GM23338 (cell line): ENCODE results near the gene FLT3.
A peak's percentile ranks its signal among the peaks of the same experiment; 100 is the strongest.

Experiments
- CREB1 ChIP-seq: fragments of 250-450 bp; sonication (Bioruptor Pico); IDR thresholded peaks from 2 replicates; pipeline ENCODE4 v1.5.0; 2020; ENCODE audit warnings: low read depth, mild to moderate bottlenecking, moderate library complexity
- EZH2 ChIP-seq: fragments of 200-600 bp; sonication (generic); IDR thresholded peaks from one replicate; pipeline ENCODE4 v1.8.0; 2017; ENCODE audit warnings: antibody characterized with exemption, mild to moderate bottlenecking, low read depth; ENCODE audit not compliant: unreplicated experiment
- JUNB ChIP-seq: IDR thresholded peaks from one replicate; pipeline ENCODE4 v1.6.1; 2016; ENCODE audit warnings: antibody characterized with exemption; ENCODE audit not compliant: unreplicated experiment
- POLR2AphosphoS5 ChIP-seq: IDR thresholded peaks from 2 replicates; pipeline ENCODE4 v1.6.1; 2016; ENCODE audit warnings: antibody characterized with exemption, low read depth
- ZNF114 ChIP-seq: fragments of 250-450 bp; sonication (Bioruptor Pico); IDR thresholded peaks from 2 replicates; pipeline ENCODE4 v1.5.0; 2020; ENCODE audit warnings: mild to moderate bottlenecking, moderate library complexity
- ZNF331 ChIP-seq: fragments of 250-450 bp; sonication (Bioruptor Pico); IDR thresholded peaks from 2 replicates; pipeline ENCODE4 v1.5.0; 2020; ENCODE audit warnings: low read depth, mild to moderate bottlenecking, moderate library complexity
- TF ChIP-seq, protein P1 (sequence below), 2 experiments: fragments of 200-600 bp in 1 of 2; sonication (generic) in 1 of 2; conservative IDR thresholded peaks; 2 replicates each; pipeline versions ENCODE4 v1.5.1 to v1.6.1; 2016 to 2017; ENCODE audit warnings: antibody characterized with exemption in 2 of 2, low read depth in 2 of 2, mild to moderate bottlenecking in 2 of 2, moderate library complexity in 1 of 2
- TF ChIP-seq, protein P2 (sequence below): IDR thresholded peaks from one replicate; pipeline ENCODE4 v1.6.1; 2018; ENCODE audit warnings: antibody characterized with exemption; ENCODE audit not compliant: unreplicated experiment
- TF ChIP-seq, protein P3 (sequence below): IDR thresholded peaks from 2 replicates; pipeline ENCODE4 v1.6.1; 2016; ENCODE audit warnings: antibody characterized with exemption

DNA sequence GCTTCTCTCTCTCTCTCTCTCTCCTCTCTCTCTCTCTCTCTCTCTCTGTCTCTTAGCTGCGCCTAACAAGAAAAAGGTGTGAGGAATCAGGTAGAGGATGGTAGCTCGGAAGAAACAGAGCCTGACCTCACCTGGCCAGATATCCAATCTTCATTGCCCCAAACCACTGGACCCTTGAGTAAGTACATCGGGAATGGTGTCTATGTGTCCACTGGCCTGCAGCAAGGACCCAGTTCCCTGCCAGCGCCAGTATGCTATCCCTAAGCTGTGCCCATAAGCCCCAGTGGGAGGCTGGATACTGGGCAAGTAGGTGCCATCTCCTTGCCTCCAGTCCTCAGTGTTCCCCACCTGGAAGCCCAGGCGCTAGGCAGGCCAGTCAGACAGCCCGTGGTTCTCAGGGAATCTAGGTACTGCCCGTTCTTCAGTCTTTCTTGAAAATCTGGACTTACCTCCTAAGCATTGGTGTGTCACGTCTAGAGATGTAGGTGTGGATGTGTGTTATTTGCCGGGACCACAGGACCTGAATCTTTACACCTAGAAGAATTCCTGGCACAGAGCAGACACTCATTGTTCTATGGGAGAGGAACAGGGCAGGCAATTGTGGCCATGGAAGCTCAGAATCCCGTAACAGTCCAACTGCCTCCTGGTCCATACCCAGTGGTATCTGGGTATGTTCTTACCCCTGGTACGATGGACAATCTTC lies 119.2 kb downstream of the FLT3 start:
- TF ChIP-seq ZNF114 (CRISPR knock-in tag) (no peak), POLR2AphosphoS5 (no peak), ZNF331 (no peak), EZH2 (peak; percentile 86), JUNB (no peak), CREB1 (CRISPR knock-in tag) (no peak)
- TF ChIP-seq, protein P1, sequence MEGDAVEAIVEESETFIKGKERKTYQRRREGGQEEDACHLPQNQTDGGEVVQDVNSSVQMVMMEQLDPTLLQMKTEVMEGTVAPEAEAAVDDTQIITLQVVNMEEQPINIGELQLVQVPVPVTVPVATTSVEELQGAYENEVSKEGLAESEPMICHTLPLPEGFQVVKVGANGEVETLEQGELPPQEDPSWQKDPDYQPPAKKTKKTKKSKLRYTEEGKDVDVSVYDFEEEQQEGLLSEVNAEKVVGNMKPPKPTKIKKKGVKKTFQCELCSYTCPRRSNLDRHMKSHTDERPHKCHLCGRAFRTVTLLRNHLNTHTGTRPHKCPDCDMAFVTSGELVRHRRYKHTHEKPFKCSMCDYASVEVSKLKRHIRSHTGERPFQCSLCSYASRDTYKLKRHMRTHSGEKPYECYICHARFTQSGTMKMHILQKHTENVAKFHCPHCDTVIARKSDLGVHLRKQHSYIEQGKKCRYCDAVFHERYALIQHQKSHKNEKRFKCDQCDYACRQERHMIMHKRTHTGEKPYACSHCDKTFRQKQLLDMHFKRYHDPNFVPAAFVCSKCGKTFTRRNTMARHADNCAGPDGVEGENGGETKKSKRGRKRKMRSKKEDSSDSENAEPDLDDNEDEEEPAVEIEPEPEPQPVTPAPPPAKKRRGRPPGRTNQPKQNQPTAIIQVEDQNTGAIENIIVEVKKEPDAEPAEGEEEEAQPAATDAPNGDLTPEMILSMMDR (conservative IDR thresholded peaks at IDR 0.05; ENCODE audit: low read depth in 2 of 2) = no peak
- TF ChIP-seq, protein P2, sequence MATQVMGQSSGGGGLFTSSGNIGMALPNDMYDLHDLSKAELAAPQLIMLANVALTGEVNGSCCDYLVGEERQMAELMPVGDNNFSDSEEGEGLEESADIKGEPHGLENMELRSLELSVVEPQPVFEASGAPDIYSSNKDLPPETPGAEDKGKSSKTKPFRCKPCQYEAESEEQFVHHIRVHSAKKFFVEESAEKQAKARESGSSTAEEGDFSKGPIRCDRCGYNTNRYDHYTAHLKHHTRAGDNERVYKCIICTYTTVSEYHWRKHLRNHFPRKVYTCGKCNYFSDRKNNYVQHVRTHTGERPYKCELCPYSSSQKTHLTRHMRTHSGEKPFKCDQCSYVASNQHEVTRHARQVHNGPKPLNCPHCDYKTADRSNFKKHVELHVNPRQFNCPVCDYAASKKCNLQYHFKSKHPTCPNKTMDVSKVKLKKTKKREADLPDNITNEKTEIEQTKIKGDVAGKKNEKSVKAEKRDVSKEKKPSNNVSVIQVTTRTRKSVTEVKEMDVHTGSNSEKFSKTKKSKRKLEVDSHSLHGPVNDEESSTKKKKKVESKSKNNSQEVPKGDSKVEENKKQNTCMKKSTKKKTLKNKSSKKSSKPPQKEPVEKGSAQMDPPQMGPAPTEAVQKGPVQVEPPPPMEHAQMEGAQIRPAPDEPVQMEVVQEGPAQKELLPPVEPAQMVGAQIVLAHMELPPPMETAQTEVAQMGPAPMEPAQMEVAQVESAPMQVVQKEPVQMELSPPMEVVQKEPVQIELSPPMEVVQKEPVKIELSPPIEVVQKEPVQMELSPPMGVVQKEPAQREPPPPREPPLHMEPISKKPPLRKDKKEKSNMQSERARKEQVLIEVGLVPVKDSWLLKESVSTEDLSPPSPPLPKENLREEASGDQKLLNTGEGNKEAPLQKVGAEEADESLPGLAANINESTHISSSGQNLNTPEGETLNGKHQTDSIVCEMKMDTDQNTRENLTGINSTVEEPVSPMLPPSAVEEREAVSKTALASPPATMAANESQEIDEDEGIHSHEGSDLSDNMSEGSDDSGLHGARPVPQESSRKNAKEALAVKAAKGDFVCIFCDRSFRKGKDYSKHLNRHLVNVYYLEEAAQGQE = no peak
- TF ChIP-seq, protein P3, sequence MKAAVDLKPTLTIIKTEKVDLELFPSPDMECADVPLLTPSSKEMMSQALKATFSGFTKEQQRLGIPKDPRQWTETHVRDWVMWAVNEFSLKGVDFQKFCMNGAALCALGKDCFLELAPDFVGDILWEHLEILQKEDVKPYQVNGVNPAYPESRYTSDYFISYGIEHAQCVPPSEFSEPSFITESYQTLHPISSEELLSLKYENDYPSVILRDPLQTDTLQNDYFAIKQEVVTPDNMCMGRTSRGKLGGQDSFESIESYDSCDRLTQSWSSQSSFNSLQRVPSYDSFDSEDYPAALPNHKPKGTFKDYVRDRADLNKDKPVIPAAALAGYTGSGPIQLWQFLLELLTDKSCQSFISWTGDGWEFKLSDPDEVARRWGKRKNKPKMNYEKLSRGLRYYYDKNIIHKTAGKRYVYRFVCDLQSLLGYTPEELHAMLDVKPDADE = no peak
